MG63 (cell line): ENCODE results near the gene IDUA. TPM values are rescaled to one million over a fixed set of nuclear protein-coding genes. Genes with fewer than 3 reads are reported as not detected.

Source experiments
- DNase-seq: peaks from one replicate; pipeline ENCODE4 v3.0.0-alpha.2; 2020
- H3K27me3 ChIP-seq: fragments of 250-450 bp; sonication (Bioruptor Pico); 2 replicates; pipeline ENCODE4 v1.5.1; 2020; ENCODE audit warnings: mild to moderate bottlenecking, moderate library complexity
- H3K36me3 ChIP-seq: fragments of 250-450 bp; sonication (Bioruptor Pico); 2 replicates; pipeline ENCODE4 v1.5.1; 2020; ENCODE audit warnings: mild to moderate bottlenecking, moderate library complexity
- H3K4me3 ChIP-seq: fragments of 250-450 bp; sonication (Bioruptor Pico); 2 replicates; pipeline ENCODE4 v1.5.1; 2020; ENCODE audit warnings: mild to moderate bottlenecking, moderate library complexity
- H3K9me3 ChIP-seq: fragments of 250-450 bp; sonication (Bioruptor Pico); 2 replicates; pipeline ENCODE4 v1.5.1; 2020; ENCODE audit warnings: mild to moderate bottlenecking, moderate library complexity
- total RNA-seq: library from RNA; depleted of rRNA; stranded (reverse); fragments of >200 nt; shearing (Covaris generic); gene quantifications from 2 replicates; pipeline ENCODE4 v1.2.3, GENCODE V29; 2014; ENCODE audit warnings: low replicate concordance

IDUA gene
- total RNA-seq, 1 experiment from 2014 or later, result 13.5 TPM

- no peaks in the 10 kb centered on the region for H3K9me3 ChIP-seq
- peaks cover 3% of the 10 kb centered on the region; the same call in 1 of the 2 replicates for H3K36me3 ChIP-seq
- DNase-seq, result no peak
- no peaks in the 10 kb centered on the region for H3K27me3 ChIP-seq
- no peak overlapping the region for H3K4me3 ChIP-seq
These were observed 28.3 kb downstream of the IDUA start for GRCh38 chr4:1015179-1015578.

GRCh38 chr4:1015746-1016145 is 28.9 kb downstream of the IDUA start:
- Histone ChIP-seq H3K9me3 (no peaks in the 10 kb centered on the region), H3K36me3 (peaks cover 3% of the 10 kb centered on the region; the same call in 1 of the 2 replicates), H3K27me3 (no peaks in the 10 kb centered on the region), H3K4me3 (no peak overlapping the region)
- DNase-seq, result no peak

- Histone ChIP-seq H3K36me3 (peaks cover 3% of the 10 kb centered on the region; the same call in 1 of the 2 replicates), H3K27me3 (no peaks in the 10 kb centered on the region), H3K9me3 (no peaks in the 10 kb centered on the region), H3K4me3 (no peak overlapping the region)
- no peak for DNase-seq
These were observed 30.4 kb downstream of the IDUA start for GRCh38 chr4:1017211-1017610.

- Histone ChIP-seq H3K27me3 (no peaks in the 10 kb centered on the region), H3K9me3 (no peaks in the 10 kb centered on the region), H3K4me3 (no peak overlapping the region), H3K36me3 (peaks cover 3% of the 10 kb centered on the region; the same call in 1 of the 2 replicates)
- DNase-seq, result no peak
These were observed 30.9 kb downstream of the IDUA start for GRCh38 chr4:1017706-1018105.

- Histone ChIP-seq H3K9me3 (no peaks in the 10 kb centered on the region), H3K36me3 (peaks cover 3% of the 10 kb centered on the region; the same call in 1 of the 2 replicates), H3K27me3 (no peaks in the 10 kb centered on the region), H3K4me3 (no peak overlapping the region)
- no peak for DNase-seq
These were observed 31.5 kb downstream of the IDUA start for GRCh38 chr4:1018147-1019020.

GRCh38 chr4:1019320-1019719 is 32.5 kb downstream of the IDUA start:
- Histone ChIP-seq H3K27me3 (no peaks in the 10 kb centered on the region), H3K4me3 (no peak overlapping the region), H3K9me3 (no peaks in the 10 kb centered on the region), H3K36me3 (peaks cover 3% of the 10 kb centered on the region; the same call in 1 of the 2 replicates)
- no peak for DNase-seq

- no peak for DNase-seq
- Histone ChIP-seq H3K27me3 (no peaks in the 10 kb centered on the region), H3K36me3 (no peaks in the 10 kb centered on the region)
These were observed 33.1 kb downstream of the IDUA start for GRCh38 chr4:1019729-1020470.

GRCh38 chr4:1021386-1022050 is 34.7 kb downstream of the IDUA start:
- no peak overlapping the region for H3K4me3 ChIP-seq
- H3K9me3 ChIP-seq, result no peaks in the 10 kb centered on the region
- no peak for DNase-seq
- H3K27me3 ChIP-seq, result no peaks in the 10 kb centered on the region
- H3K36me3 ChIP-seq, result peaks cover 4% of the 10 kb centered on the region; the same call in 1 of the 2 replicates

More at GRCh38 chr4:1019729-1020470, 33.1 kb downstream of the IDUA start:
- Histone ChIP-seq H3K4me3 (no peak overlapping the region), H3K9me3 (no peaks in the 10 kb centered on the region)

- Histone ChIP-seq H3K9me3 (no peaks in the 10 kb centered on the region), H3K27me3 (no peaks in the 10 kb centered on the region), H3K36me3 (peaks cover 4% of the 10 kb centered on the region; the same call in 1 of the 2 replicates), H3K4me3 (no peak overlapping the region)
- DNase-seq, result no peak
These were observed 35.4 kb downstream of the IDUA start for GRCh38 chr4:1022051-1022738.

GRCh38 chr4:1022739-1023066 is 35.9 kb downstream of the IDUA start:
- no peak for DNase-seq
- H3K36me3 ChIP-seq, result peaks cover 4% of the 10 kb centered on the region; the same call in 1 of the 2 replicates
- H3K4me3 ChIP-seq, result no peak overlapping the region
- H3K27me3 ChIP-seq, result no peaks in the 10 kb centered on the region
- H3K9me3 ChIP-seq, result no peaks in the 10 kb centered on the region

- no peak for DNase-seq
- no peaks in the 10 kb centered on the region for H3K27me3 ChIP-seq
- peaks cover 4% of the 10 kb centered on the region; the same call in 1 of the 2 replicates for H3K36me3 ChIP-seq
- H3K4me3 ChIP-seq, result no peak overlapping the region
- H3K9me3 ChIP-seq, result no peaks in the 10 kb centered on the region
These were observed 36.3 kb downstream of the IDUA start for GRCh38 chr4:1023075-1023640.

GRCh38 chr4:1023895-1024740 is 37.3 kb downstream of the IDUA start:
- Histone ChIP-seq H3K4me3 (no peak overlapping the region), H3K27me3 (no peaks in the 10 kb centered on the region)

GRCh38 chr4:1024882-1025545 is 38.2 kb downstream of the IDUA start:
- no peak for DNase-seq
- no peaks in the 10 kb centered on the region for H3K9me3 ChIP-seq
- H3K27me3 ChIP-seq, result no peaks in the 10 kb centered on the region
- peaks cover 4% of the 10 kb centered on the region; the same call in 1 of the 2 replicates for H3K36me3 ChIP-seq
- no peak overlapping the region for H3K4me3 ChIP-seq

More at GRCh38 chr4:1023895-1024740, 37.3 kb downstream of the IDUA start:
- no peaks in the 10 kb centered on the region for H3K9me3 ChIP-seq
- H3K36me3 ChIP-seq, result peaks cover 4% of the 10 kb centered on the region; the same call in 1 of the 2 replicates
- no peak for DNase-seq

- no peaks in the 10 kb centered on the region for H3K27me3 ChIP-seq
- DNase-seq, result no peak
- no peaks in the 10 kb centered on the region for H3K9me3 ChIP-seq
- no peak overlapping the region for H3K4me3 ChIP-seq
- H3K36me3 ChIP-seq, result peaks cover 4% of the 10 kb centered on the region; the same call in 1 of the 2 replicates
These were observed 39.3 kb downstream of the IDUA start for GRCh38 chr4:1026115-1026514.
